Gastroesophageal sphincter (tissue), 4 donors: ENCODE results near the gene MAGI3. TPM values are rescaled to one million over a fixed set of nuclear protein-coding genes. Genes with fewer than 3 reads are reported as not detected.
"Not testable (repeated sequence)": the region's sequence is repeated elsewhere in the genome, so short reads cannot be mapped to it uniquely, and the experiment has no call there.

Experiments
- ATAC-seq: fragments of 150-250 bp; one replicate; pipeline ENCODE4 v1.9.1; 2016; ENCODE audit warnings: mild to moderate bottlenecking, moderate library complexity
- H3K27ac ChIP-seq, 4 donors: fragments of 200-600 bp; sonication (generic) in 3 of 4; 1 replicate in 3 of 4; 2 replicates in 1 of 4; pipeline ENCODE4 v1.5.1; 2016 to 2019
- H3K27me3 ChIP-seq: fragments of 200-600 bp; sonication (generic); one replicate; pipeline ENCODE4 v1.5.1; 2019
- H3K36me3 ChIP-seq, 2 donors: fragments of 200-600 bp; sonication (generic); one replicate each; pipeline ENCODE4 v1.5.1; 2019; ENCODE audit warnings: control low read depth in 1 of 2
- H3K4me1 ChIP-seq, 3 donors: fragments of 200-600 bp; sonication (generic); 1 replicate in 2 of 3; 2 replicates in 1 of 3; pipeline ENCODE4 v1.5.1; 2016 to 2019; ENCODE audit warnings: control low read depth in 2 of 3
- H3K4me3 ChIP-seq, 2 donors: fragments of 200-600 bp; sonication (generic); one replicate each; pipeline ENCODE4 v1.5.1; 2019; ENCODE audit warnings: mild to moderate bottlenecking in 1 of 2, moderate library complexity in 1 of 2
- H3K9me3 ChIP-seq, 3 donors: fragments of 200-600 bp; sonication (generic); one replicate each; pipeline ENCODE4 v1.5.1; 2017 to 2019; ENCODE audit warnings: control low read depth in 2 of 3
- CTCF ChIP-seq, 4 experiments: fragments of 200-600 bp in 2 of 4; fragments of 450-650 bp in 2 of 4; sonication (generic) in 1 of 4; IDR thresholded peaks; one replicate each; pipeline ENCODE4 v1.5.1; 2017 to 2019; ENCODE audit warnings: antibody characterized with exemption in 4 of 4, mild to moderate bottlenecking in 2 of 4, moderate library complexity in 2 of 4
- EP300 ChIP-seq: sonication (generic); formaldehyde crosslinking; IDR thresholded peaks from one replicate; pipeline ENCODE4 v1.6.1; 2017; ENCODE audit warnings: antibody characterized with exemption, mild to moderate bottlenecking
- POLR2A ChIP-seq, 2 donors: fragments of 450-650 bp; IDR thresholded peaks; one replicate each; pipeline ENCODE4 v1.6.1; 2017; ENCODE audit warnings: antibody characterized with exemption in 2 of 2, mild to moderate bottlenecking in 2 of 2, moderate library complexity in 1 of 2
- POLR2AphosphoS5 ChIP-seq: sonication (generic); formaldehyde crosslinking; IDR thresholded peaks from one replicate; pipeline ENCODE4 v1.6.1; 2017; ENCODE audit warnings: antibody characterized with exemption
- WGBS, 2 donors: methylation state at CpG; one replicate each; pipeline ENCODE4 v1.1.5; 2018; ENCODE audit warnings: low coverage in 1 of 2; 5-methylcytosine and 5-hydroxymethylcytosine counted together
- total RNA-seq, 4 donors: library from RNA; depleted of rRNA; stranded (reverse); fragments of >200 nt; gene quantifications; one replicate each; pipeline ENCODE4 v1.1.0, GENCODE V29; 2016

The MAGI3 gene
- total RNA-seq, 4 donors from 2014 or later: 18.2 to 26.6 (median 22.7) TPM

GRCh38 chr1:113405573-113405972 lies 15.3 kb downstream of the MAGI3 start:
- TF ChIP-seq POLR2AphosphoS5: no peak
- no peak for TF ChIP-seq POLR2A (IDR thresholded peaks at IDR 0.05)
- no peak for TF ChIP-seq CTCF (IDR thresholded peaks at IDR 0.05)
- TF ChIP-seq EP300: no peak
- Histone ChIP-seq H3K36me3 (no peaks in the 10 kb centered on the region), H3K27me3 (no peaks in the 10 kb centered on the region), H3K4me3 (no peak overlapping the region), H3K27ac (no peak overlapping the region), H3K9me3 (no peaks in the 10 kb centered on the region), H3K4me1 (peaks cover 0 to 38% (median 4%) of the 10 kb centered on the region in 3 donors)
- ATAC-seq: no peak
- WGBS, 2 donors: 81 to 100% methylated on average over 1 to 2 of the region's 2 CpGs

- H3K4me1 ChIP-seq: peaks cover 0 to 41% (median 4%) of the 10 kb centered on the region in 3 donors
- ATAC-seq, H3K27me3 ChIP-seq, H3K9me3 ChIP-seq, H3K36me3 ChIP-seq, H3K4me3 ChIP-seq, H3K27ac ChIP-seq: not testable (repeated sequence)
- WGBS, 2 donors: 92 to 93% methylated on average over 3 to 4 of the region's 4 CpGs
Observed at GRCh38 chr1:113406149-113406548, 15.8 kb downstream of the MAGI3 start.

- no peak overlapping the region for H3K27ac ChIP-seq
- H3K4me1 ChIP-seq: peaks cover 0 to 27% (median 0%) of the 10 kb centered on the region in 3 donors
- TF ChIP-seq POLR2AphosphoS5 (no peak), EP300 (no peak), POLR2A (IDR thresholded peaks at IDR 0.05) (no peak), CTCF (IDR thresholded peaks at IDR 0.05) (no peak)
- no peaks in the 10 kb centered on the region for H3K27me3 ChIP-seq
- H3K4me3 ChIP-seq: no peak overlapping the region
- no peaks in the 10 kb centered on the region for H3K9me3 ChIP-seq
- H3K36me3 ChIP-seq: no peaks in the 10 kb centered on the region
- no peak for ATAC-seq
Observed at GRCh38 chr1:113409363-113409762, 19.0 kb downstream of the MAGI3 start.

GRCh38 chr1:113412020-113412419 lies 21.7 kb downstream of the MAGI3 start:
- H3K27ac ChIP-seq, ATAC-seq, H3K4me3 ChIP-seq, H3K9me3 ChIP-seq, H3K27me3 ChIP-seq, H3K36me3 ChIP-seq: not testable (repeated sequence)
- peaks cover 2 to 37% (median 2%) of the 10 kb centered on the region in 3 donors for H3K4me1 ChIP-seq
- 94% methylated on average over 2 to 4 of the region's 4 CpGs for WGBS, 2 donors

- H3K9me3 ChIP-seq: peaks cover 0 to 3% (median 0%) of the 10 kb centered on the region in 3 donors
- WGBS, 2 donors: 66 to 87% methylated on average over 6 of the region's 6 CpGs
- no peaks in the 10 kb centered on the region for H3K36me3 ChIP-seq
- H3K27me3 ChIP-seq: no peaks in the 10 kb centered on the region
- TF ChIP-seq CTCF (IDR thresholded peaks at IDR 0.05) (no peak), POLR2AphosphoS5 (no peak), EP300 (no peak), POLR2A (IDR thresholded peaks at IDR 0.05) (no peak)
- no peak overlapping the region for H3K4me3 ChIP-seq
- ATAC-seq: peak; percentile 71
- H3K27ac ChIP-seq: no peak overlapping the region
- H3K4me1 ChIP-seq: peaks cover 2 to 20% (median 2%) of the 10 kb centered on the region in 3 donors
Observed at GRCh38 chr1:113415310-113416070, 25.2 kb downstream of the MAGI3 start.

- not testable (repeated sequence) for ATAC-seq, H3K27ac ChIP-seq, H3K27me3 ChIP-seq, H3K4me3 ChIP-seq, H3K36me3 ChIP-seq, H3K9me3 ChIP-seq
- H3K4me1 ChIP-seq: peaks cover 2 to 14% (median 2%) of the 10 kb centered on the region in 3 donors
Observed at GRCh38 chr1:113416071-113416470, 25.8 kb downstream of the MAGI3 start.
